K562 (cell line): ENCODE measurements around the gene SESN2. TPM values are rescaled to one million over a fixed set of nuclear protein-coding genes. Genes with fewer than 3 reads are reported as not detected.
A peak's percentile ranks its signal among the peaks of the same experiment; 100 is the strongest.

Source experiments
- BRD9 ChIP-seq: fragments of 450-650 bp; IDR thresholded peaks from 2 replicates; pipeline ENCODE4 v1.6.1; 2018; ENCODE audit warnings: low read depth; ENCODE audit not compliant: partially characterized antibody
- E2F5 ChIP-seq: sonication (generic); formaldehyde crosslinking; IDR thresholded peaks from 2 replicates; pipeline ENCODE4 v1.8.0; 2022; ENCODE audit warnings: mild to moderate bottlenecking, missing genetic modification reagents
- HDGF ChIP-seq: fragments of 450-650 bp; IDR thresholded peaks from 2 replicates; pipeline ENCODE4 v1.6.1; 2016
- NUFIP1 ChIP-seq: fragments of 450-650 bp; IDR thresholded peaks from 2 replicates; pipeline ENCODE4 v1.6.1; 2018; ENCODE audit not compliant: partially characterized antibody
- SP1 ChIP-seq: sonication (generic); formaldehyde crosslinking; IDR thresholded peaks from 2 replicates; pipeline ENCODE4 v1.8.1; 2022; ENCODE audit warnings: mild to moderate bottlenecking, missing genetic modification reagents
- STAT5B ChIP-seq: fragments of 250-450 bp; sonication (Bioruptor Pico); IDR thresholded peaks from 2 replicates; pipeline ENCODE4 v1.8.0; 2021; ENCODE audit warnings: mild to moderate bottlenecking, inconsistent platforms
- ZNF644 ChIP-seq: fragments of 200-800 bp; sonication (Bioruptor generic); IDR thresholded peaks from 2 replicates; pipeline ENCODE4 v1.6.1; 2016; ENCODE audit warnings: low read depth, missing genetic modification characterization, missing compliant biosample characterization
- ZNF780A ChIP-seq: fragments of 250-450 bp; sonication (Bioruptor Pico); IDR thresholded peaks from 2 replicates; pipeline ENCODE4 v1.5.0; 2021; ENCODE audit warnings: mild to moderate bottlenecking
- ZNF79 ChIP-seq: fragments of 250-450 bp; sonication (Bioruptor Pico); IDR thresholded peaks from 2 replicates; pipeline ENCODE4 v1.4.0; 2020; ENCODE audit warnings: low read depth, mild to moderate bottlenecking, moderate library complexity
- polyA plus RNA-seq, 8 experiments: library from polyadenylated mRNA; depleted of rRNA in 4 of 8; stranded (reverse) in 5 of 8; unstranded in 3 of 8; fragments of >200 nt; fragmentation: Nextera tagmentation in 2 of 8; fragmentation: Illumina TruSeq in 1 of 8; extraction: Ambion mirVana in 2 of 8; extraction: Trizol in 1 of 8; gene quantifications; 2 replicates each; pipeline versions ENCODE4 v1.2.1 to v1.2.3, GENCODE V29; 2011 to 2014; ENCODE audit warnings: inconsistent platforms in 1 of 8, missing spikeins in 1 of 8
- total RNA-seq, 7 experiments: library from RNA; depleted of rRNA in 6 of 7; stranded (reverse); fragments of >200 nt in 6 of 7; fragmentation: Illumina TruSeq in 2 of 7; extraction: Trizol in 2 of 7; gene quantifications; 2 replicates each; pipeline versions ENCODE4 v1.2.1 to v1.2.3, GENCODE V29; 2011 to 2021; ENCODE audit warnings: low replicate concordance in 1 of 7
- TF ChIP-seq, protein P1 (sequence below), 3 experiments: IDR thresholded peaks in 2 of 3; conservative IDR thresholded peaks in 1 of 3; 2 replicates each; pipeline ENCODE4 v1.5.1; 2011 to 2012; ENCODE audit warnings: low read length in 3 of 3, mild to moderate bottlenecking in 3 of 3, control low read depth in 2 of 3, improper control_type of control experiment in 1 of 3, inconsistent platforms in 1 of 3, low read depth in 1 of 3, mixed read lengths in 1 of 3, moderate library complexity in 1 of 3; ENCODE audit not compliant: insufficient read depth in 2 of 3
- TF ChIP-seq, protein P2 (sequence below), 2 experiments: fragments of 450-650 bp in 1 of 2; sonication (generic) in 1 of 2; formaldehyde crosslinking in 1 of 2; IDR thresholded peaks; 2 replicates each; pipeline versions ENCODE4 v1.7.1 to v1.9.0; 2016 to 2022; ENCODE audit warnings: inconsistent platforms in 1 of 2, mild to moderate bottlenecking in 1 of 2, missing genetic modification reagents in 1 of 2
- TF ChIP-seq, protein P3 (sequence below): IDR thresholded peaks from 2 replicates; pipeline ENCODE4 v1.6.1; 2012; ENCODE audit warnings: low read depth, low read length, improper control_type of control experiment, borderline replicate concordance

The SESN2 gene
- total and polyA plus RNA-seq, 9 of the 15 experiments (the other 6 are each of a cell fraction or from before 2014, with no cell fraction given) = 3.7 to 71.3 (median 16.8) TPM

- TF ChIP-seq, protein P1, sequence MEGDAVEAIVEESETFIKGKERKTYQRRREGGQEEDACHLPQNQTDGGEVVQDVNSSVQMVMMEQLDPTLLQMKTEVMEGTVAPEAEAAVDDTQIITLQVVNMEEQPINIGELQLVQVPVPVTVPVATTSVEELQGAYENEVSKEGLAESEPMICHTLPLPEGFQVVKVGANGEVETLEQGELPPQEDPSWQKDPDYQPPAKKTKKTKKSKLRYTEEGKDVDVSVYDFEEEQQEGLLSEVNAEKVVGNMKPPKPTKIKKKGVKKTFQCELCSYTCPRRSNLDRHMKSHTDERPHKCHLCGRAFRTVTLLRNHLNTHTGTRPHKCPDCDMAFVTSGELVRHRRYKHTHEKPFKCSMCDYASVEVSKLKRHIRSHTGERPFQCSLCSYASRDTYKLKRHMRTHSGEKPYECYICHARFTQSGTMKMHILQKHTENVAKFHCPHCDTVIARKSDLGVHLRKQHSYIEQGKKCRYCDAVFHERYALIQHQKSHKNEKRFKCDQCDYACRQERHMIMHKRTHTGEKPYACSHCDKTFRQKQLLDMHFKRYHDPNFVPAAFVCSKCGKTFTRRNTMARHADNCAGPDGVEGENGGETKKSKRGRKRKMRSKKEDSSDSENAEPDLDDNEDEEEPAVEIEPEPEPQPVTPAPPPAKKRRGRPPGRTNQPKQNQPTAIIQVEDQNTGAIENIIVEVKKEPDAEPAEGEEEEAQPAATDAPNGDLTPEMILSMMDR (IDR thresholded peaks at IDR 0.05 in 2 of 3, conservative IDR thresholded peaks at IDR 0.05 in 1 of 3; ENCODE audit: insufficient read depth in 2 of 3, low read depth in 1 of 3, low read length in 3 of 3) = no peak
- TF ChIP-seq, protein P2, sequence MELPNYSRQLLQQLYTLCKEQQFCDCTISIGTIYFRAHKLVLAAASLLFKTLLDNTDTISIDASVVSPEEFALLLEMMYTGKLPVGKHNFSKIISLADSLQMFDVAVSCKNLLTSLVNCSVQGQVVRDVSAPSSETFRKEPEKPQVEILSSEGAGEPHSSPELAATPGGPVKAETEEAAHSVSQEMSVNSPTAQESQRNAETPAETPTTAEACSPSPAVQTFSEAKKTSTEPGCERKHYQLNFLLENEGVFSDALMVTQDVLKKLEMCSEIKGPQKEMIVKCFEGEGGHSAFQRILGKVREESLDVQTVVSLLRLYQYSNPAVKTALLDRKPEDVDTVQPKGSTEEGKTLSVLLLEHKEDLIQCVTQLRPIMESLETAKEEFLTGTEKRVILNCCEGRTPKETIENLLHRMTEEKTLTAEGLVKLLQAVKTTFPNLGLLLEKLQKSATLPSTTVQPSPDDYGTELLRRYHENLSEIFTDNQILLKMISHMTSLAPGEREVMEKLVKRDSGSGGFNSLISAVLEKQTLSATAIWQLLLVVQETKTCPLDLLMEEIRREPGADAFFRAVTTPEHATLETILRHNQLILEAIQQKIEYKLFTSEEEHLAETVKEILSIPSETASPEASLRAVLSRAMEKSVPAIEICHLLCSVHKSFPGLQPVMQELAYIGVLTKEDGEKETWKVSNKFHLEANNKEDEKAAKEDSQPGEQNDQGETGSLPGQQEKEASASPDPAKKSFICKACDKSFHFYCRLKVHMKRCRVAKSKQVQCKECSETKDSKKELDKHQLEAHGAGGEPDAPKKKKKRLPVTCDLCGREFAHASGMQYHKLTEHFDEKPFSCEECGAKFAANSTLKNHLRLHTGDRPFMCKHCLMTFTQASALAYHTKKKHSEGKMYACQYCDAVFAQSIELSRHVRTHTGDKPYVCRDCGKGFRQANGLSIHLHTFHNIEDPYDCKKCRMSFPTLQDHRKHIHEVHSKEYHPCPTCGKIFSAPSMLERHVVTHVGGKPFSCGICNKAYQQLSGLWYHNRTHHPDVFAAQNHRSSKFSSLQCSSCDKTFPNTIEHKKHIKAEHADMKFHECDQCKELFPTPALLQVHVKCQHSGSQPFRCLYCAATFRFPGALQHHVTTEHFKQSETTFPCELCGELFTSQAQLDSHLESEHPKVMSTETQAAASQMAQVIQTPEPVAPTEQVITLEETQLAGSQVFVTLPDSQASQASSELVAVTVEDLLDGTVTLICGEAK (IDR thresholded peaks at IDR 0.05) = no peak
- TF ChIP-seq, protein P2 (CRISPR knock-in tag; IDR thresholded peaks at IDR 0.05) = no peak
- peak; percentile 42; the same call in 1 of the 2 replicates for TF ChIP-seq ZNF644
- peak; percentile 80 for TF ChIP-seq BRD9
- TF ChIP-seq, protein P3, sequence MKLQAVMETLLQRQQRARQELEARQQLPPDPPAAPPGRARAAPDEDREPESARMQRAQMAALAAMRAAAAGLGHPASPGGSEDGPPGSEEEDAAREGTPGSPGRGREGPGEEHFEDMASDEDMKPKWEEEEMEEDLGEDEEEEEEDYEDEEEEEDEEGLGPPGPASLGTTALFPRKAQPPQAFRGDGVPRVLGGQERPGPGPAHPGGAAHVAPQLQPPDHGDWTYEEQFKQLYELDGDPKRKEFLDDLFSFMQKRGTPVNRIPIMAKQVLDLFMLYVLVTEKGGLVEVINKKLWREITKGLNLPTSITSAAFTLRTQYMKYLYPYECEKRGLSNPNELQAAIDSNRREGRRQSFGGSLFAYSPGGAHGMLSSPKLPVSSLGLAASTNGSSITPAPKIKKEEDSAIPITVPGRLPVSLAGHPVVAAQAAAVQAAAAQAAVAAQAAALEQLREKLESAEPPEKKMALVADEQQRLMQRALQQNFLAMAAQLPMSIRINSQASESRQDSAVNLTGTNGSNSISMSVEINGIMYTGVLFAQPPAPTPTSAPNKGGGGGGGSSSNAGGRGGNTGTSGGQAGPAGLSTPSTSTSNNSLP = peak; percentile 27; the same call in 1 of the 2 replicates
- TF ChIP-seq SP1 (CRISPR knock-in tag) = peak; percentile 73
- no peak for TF ChIP-seq E2F5 (CRISPR knock-in tag)
- no peak for TF ChIP-seq NUFIP1
- no peak for TF ChIP-seq ZNF79
- TF ChIP-seq HDGF = no peak
- TF ChIP-seq ZNF780A (CRISPR knock-in tag) = no peak
- no peak for TF ChIP-seq STAT5B (CRISPR knock-in tag)
Measured at GRCh38 chr1:28235755-28236655, 23.3 kb upstream of the SESN2 start, which contains the start of gene ATP5IF1 (continued).
